ENCODE measurements around the gene TRPC6.

DNA sequence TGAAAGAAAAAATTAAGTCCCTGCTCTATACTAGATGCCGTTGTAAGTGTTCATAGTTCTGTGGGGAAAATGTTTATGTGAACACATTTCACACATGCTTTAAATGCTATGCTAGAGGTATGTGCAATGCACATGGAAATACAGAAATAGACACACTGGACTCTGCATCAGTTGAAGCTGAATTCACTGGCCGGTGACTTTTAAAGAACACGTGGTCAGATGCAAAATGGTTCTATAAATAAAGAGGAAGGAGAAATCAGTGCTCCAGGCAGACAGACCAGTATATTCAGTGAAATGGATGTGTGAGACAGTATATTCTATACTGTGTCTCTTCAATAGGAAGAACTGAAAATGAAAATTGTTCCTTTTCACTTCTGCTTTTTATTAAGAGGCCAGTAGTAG is 29.9 kb downstream of the TRPC6 start:
- TF ChIP-seq CTCF (IDR thresholded peaks at IDR 0.05) (no peak), POLR2A (IDR thresholded peaks at IDR 0.05) (no peak)
